HCT116 (cell line): ENCODE measurements around the gene ANKFN1. TPM values are rescaled to one million over a fixed set of nuclear protein-coding genes. Genes with fewer than 3 reads are reported as not detected.

ENCODE experiments used
- ATAC-seq: fragments of 200-7000 bp; cut with Tn5 transposase; 2 replicates; pipeline ENCODE4 v1.9.1; 2020; ENCODE audit warnings: mild to moderate bottlenecking, moderate library complexity
- BruUV-seq: library from RNA; stranded (reverse); fragments of 400-500 nt; replicated peaks from 2 replicates; lab custom pipeline; 2021; lab: Mats Ljungman, UMichigan
- CTCF ChIA-PET: fragments of 300-600 bp; sonication (Branson Sonifier 250); formaldehyde crosslinking; loops from one replicate; lab custom pipeline; 2021; ENCODE audit warnings: antibody characterized with exemption; lab: Charles Lee
- POLR2A ChIA-PET: fragments of 300-600, 350-600 bp; sonication (Branson Sonifier 250); formaldehyde crosslinking; loops from one replicate; lab custom pipeline; 2021; ENCODE audit warnings: antibody characterized with exemption; lab: Charles Lee
- RAD21 ChIA-PET, 2 experiments: fragments of 300-600 bp; sonication (Branson Sonifier 250); formaldehyde crosslinking; loops; one replicate each; lab custom pipeline; 2023; ENCODE audit warnings: low total read pairs in 2 of 2; ENCODE audit not compliant: uncharacterized antibody in 2 of 2, unreplicated experiment in 2 of 2, low non-redundant PET in 1 of 2; lab: Charles Lee
- DNase-seq: peaks from one replicate; pipeline ENCODE4 v3.0.0-alpha.2; 2010; ENCODE audit warnings: low read depth, low spot score
- H2AFZ ChIP-seq: fragments of 200-600 bp; shearing (Covaris generic), sonication (generic); 2 replicates; pipeline ENCODE4 v1.6.1; 2017; ENCODE audit warnings: low read depth, mixed run types, mixed read lengths, antibody characterized with exemption, low read length; ENCODE audit not compliant: poor library complexity, severe bottlenecking
- H3K27ac ChIP-seq: 2 replicates; pipeline ENCODE4 v1.5.1; 2012; ENCODE audit warnings: low read depth, low read length
- H3K27me3 ChIP-seq: fragments of 200-600 bp; sonication (generic); 2 replicates; pipeline ENCODE4 v1.6.1; 2016; ENCODE audit warnings: mixed run types, low read length, mixed read lengths; ENCODE audit not compliant: insufficient read depth
- H3K36me3 ChIP-seq, 2 experiments: fragments of 200-500 bp in 1 of 2; fragments of 200-600 bp in 1 of 2; sonication (Bioruptor generic) in 1 of 2; sonication (generic) in 1 of 2; 2 replicates each; pipeline versions ENCODE4 v1.5.1 to v1.6.1; 2014 to 2016; ENCODE audit warnings: low read length in 2 of 2, inconsistent platforms in 1 of 2, mixed read lengths in 1 of 2, mixed run types in 1 of 2; ENCODE audit not compliant: insufficient read depth in 2 of 2, control insufficient read depth in 1 of 2
- H3K4me1 ChIP-seq, 2 experiments: fragments of 200-600 bp in 1 of 2; sonication (generic) in 1 of 2; 2 replicates each; pipeline versions ENCODE4 v1.5.1 to v1.6.1; 2012 to 2017; ENCODE audit warnings: low read length in 2 of 2, inconsistent platforms in 1 of 2, mild to moderate bottlenecking in 1 of 2, mixed read lengths in 1 of 2, mixed run types in 1 of 2, moderate library complexity in 1 of 2; ENCODE audit not compliant: insufficient read depth in 2 of 2, control insufficient read depth in 1 of 2
- H3K4me2 ChIP-seq: fragments of 200-600 bp; sonication (generic); 2 replicates; pipeline ENCODE4 v1.6.1; 2017; ENCODE audit warnings: mixed run types, low read length, mixed read lengths
- H3K4me3 ChIP-seq, 2 experiments: fragments of 200-600 bp in 1 of 2; sonication (generic) in 1 of 2; replicated peaks in 1 of 2; 2 replicates each; pipeline ENCODE4 v1.5.1; 2011 to 2016; ENCODE audit warnings: low read length in 2 of 2, control low read depth in 1 of 2, low read depth in 1 of 2, mild to moderate bottlenecking in 1 of 2, mixed read lengths in 1 of 2, mixed run types in 1 of 2
- H3K79me2 ChIP-seq: fragments of 200-600 bp; sonication (generic); 2 replicates; pipeline ENCODE4 v1.6.1; 2017; ENCODE audit warnings: mild to moderate bottlenecking, mixed run types, low read length, moderate library complexity, mixed read lengths; ENCODE audit not compliant: insufficient read depth
- H3K9ac ChIP-seq: fragments of 200-600 bp; sonication (generic); 2 replicates; pipeline ENCODE4 v1.6.1; 2016; ENCODE audit warnings: low read length, mixed read lengths
- H3K9me2 ChIP-seq: fragments of 200-600 bp; sonication (generic), shearing (Covaris generic); 2 replicates; pipeline ENCODE4 v1.6.1; 2017; ENCODE audit warnings: mixed run types, mild to moderate bottlenecking, moderate library complexity; ENCODE audit not compliant: insufficient read depth
- H3K9me3 ChIP-seq, 2 experiments: fragments of 200-500 bp in 1 of 2; fragments of 200-600 bp in 1 of 2; sonication (Bioruptor generic) in 1 of 2; sonication (generic) in 1 of 2; 2 replicates each; pipeline ENCODE4 v1.6.1; 2014 to 2017; ENCODE audit warnings: low read length in 2 of 2, mixed read lengths in 2 of 2, inconsistent platforms in 1 of 2, low read depth in 1 of 2, mild to moderate bottlenecking in 1 of 2, mixed run types in 1 of 2, moderate library complexity in 1 of 2; ENCODE audit not compliant: control insufficient read depth in 1 of 2, insufficient read depth in 1 of 2
- H4K20me1 ChIP-seq: fragments of 200-600 bp; sonication (generic), shearing (Covaris generic); 2 replicates; pipeline ENCODE4 v1.6.1; 2017; ENCODE audit warnings: mixed run types, mild to moderate bottlenecking, moderate library complexity; ENCODE audit not compliant: insufficient read depth
- CEBPB ChIP-seq: IDR thresholded peaks from 2 replicates; pipeline ENCODE4 v1.6.1; 2012; ENCODE audit warnings: low read depth
- EZH2phosphoT487 ChIP-seq: fragments of 200-600 bp; IDR thresholded peaks from 2 replicates; pipeline ENCODE4 v1.6.1; 2018; ENCODE audit warnings: antibody characterized with exemption, borderline replicate concordance
- FOSL1 ChIP-seq: IDR thresholded peaks from 2 replicates; pipeline ENCODE4 v1.6.1; 2012; ENCODE audit warnings: low read depth
- POLR2AphosphoS5 ChIP-seq: IDR thresholded peaks from 2 replicates; pipeline ENCODE4 v1.6.1; 2011; ENCODE audit warnings: mild to moderate bottlenecking, low read depth, low read length, moderate library complexity
- SIN3A ChIP-seq: IDR thresholded peaks from 2 replicates; pipeline ENCODE4 v1.6.1; 2012; ENCODE audit warnings: low read depth
- SP1 ChIP-seq: IDR thresholded peaks from 2 replicates; pipeline ENCODE4 v1.6.1; 2012; ENCODE audit warnings: low read depth
- SRF ChIP-seq: IDR thresholded peaks from 2 replicates; pipeline ENCODE4 v1.6.1; 2012; ENCODE audit warnings: low read depth
- YY1 ChIP-seq: IDR thresholded peaks from 2 replicates; pipeline ENCODE4 v1.6.1; 2011; ENCODE audit warnings: low read length, low read depth, moderate library complexity, mild to moderate bottlenecking; ENCODE audit not compliant: insufficient replicate concordance; ENCODE audit errors: extremely low read depth
- intact Hi-C: fragments of 100-400 bp; cut with micrococcal nuclease; formaldehyde crosslinking; loops from 2 replicates; pipeline ENCODE4 v1.10.0; 2022
- total RNA-seq: library from RNA; stranded (reverse); gene quantifications from one replicate; pipeline ENCODE4 v1.2.1, GENCODE V29; 2021; ENCODE audit not compliant: unreplicated experiment
- TF ChIP-seq, protein P1 (sequence below): IDR thresholded peaks from 2 replicates; pipeline ENCODE4 v1.6.1; 2012
- TF ChIP-seq, protein P2 (sequence below): IDR thresholded peaks from 2 replicates; pipeline ENCODE4 v1.6.1; 2011; ENCODE audit warnings: mild to moderate bottlenecking, low read length, moderate library complexity; ENCODE audit not compliant: insufficient replicate concordance; ENCODE audit errors: extremely low read depth
- TF ChIP-seq, protein P3 (sequence below): IDR thresholded peaks from 2 replicates; pipeline ENCODE4 v1.6.1; 2012

ANKFN1 gene
- total RNA-seq, 1 experiment from 2014 or later = 1.1 TPM

DNA sequence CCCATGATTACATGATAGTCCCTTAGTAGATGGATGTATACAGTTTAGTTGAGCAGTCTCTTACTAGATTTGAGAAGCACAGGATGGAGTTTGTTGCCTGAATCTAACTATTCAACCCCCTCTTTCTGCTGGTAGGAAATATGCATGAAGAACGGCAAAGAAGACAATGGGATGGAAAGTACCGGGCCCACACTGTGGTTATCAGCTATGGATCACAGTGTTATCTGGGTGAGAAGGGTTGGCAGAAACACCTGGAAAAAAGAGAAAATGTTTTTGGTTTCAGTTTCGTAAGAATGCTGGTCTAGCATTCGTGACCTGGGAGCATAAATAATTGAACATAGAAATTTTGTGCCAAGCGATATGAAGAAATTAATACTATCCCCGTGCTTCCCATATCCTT is 53.1 kb downstream of the ANKFN1 start:
- H3K9ac ChIP-seq = no peak overlapping the region
- POLR2A ChIA-PET = no interaction called here
- H2AFZ ChIP-seq = no peak overlapping the region
- ATAC-seq = no peak
- intact Hi-C loops = no loop called here
- no peak for TF ChIP-seq SIN3A
- TF ChIP-seq, protein P1, sequence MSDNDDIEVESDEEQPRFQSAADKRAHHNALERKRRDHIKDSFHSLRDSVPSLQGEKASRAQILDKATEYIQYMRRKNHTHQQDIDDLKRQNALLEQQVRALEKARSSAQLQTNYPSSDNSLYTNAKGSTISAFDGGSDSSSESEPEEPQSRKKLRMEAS = no peak
- TF ChIP-seq SRF = no peak
- TF ChIP-seq, protein P2, sequence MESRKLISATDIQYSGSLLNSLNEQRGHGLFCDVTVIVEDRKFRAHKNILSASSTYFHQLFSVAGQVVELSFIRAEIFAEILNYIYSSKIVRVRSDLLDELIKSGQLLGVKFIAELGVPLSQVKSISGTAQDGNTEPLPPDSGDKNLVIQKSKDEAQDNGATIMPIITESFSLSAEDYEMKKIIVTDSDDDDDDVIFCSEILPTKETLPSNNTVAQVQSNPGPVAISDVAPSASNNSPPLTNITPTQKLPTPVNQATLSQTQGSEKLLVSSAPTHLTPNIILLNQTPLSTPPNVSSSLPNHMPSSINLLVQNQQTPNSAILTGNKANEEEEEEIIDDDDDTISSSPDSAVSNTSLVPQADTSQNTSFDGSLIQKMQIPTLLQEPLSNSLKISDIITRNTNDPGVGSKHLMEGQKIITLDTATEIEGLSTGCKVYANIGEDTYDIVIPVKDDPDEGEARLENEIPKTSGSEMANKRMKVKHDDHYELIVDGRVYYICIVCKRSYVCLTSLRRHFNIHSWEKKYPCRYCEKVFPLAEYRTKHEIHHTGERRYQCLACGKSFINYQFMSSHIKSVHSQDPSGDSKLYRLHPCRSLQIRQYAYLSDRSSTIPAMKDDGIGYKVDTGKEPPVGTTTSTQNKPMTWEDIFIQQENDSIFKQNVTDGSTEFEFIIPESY = no peak
- TF ChIP-seq EZH2phosphoT487 = no peak
- no peak for TF ChIP-seq FOSL1
- TF ChIP-seq, protein P3, sequence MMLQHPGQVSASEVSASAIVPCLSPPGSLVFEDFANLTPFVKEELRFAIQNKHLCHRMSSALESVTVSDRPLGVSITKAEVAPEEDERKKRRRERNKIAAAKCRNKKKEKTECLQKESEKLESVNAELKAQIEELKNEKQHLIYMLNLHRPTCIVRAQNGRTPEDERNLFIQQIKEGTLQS = no peak
- TF ChIP-seq YY1 = no peak
- TF ChIP-seq CEBPB = no peak
- TF ChIP-seq POLR2AphosphoS5 = no peak
- no peak for TF ChIP-seq SP1
- H3K27me3 ChIP-seq = no peaks in the 10 kb centered on the region
- no peak overlapping the region for H3K27ac ChIP-seq
- H3K9me3 ChIP-seq = no peaks in the 10 kb centered on the region
- H3K9me2 ChIP-seq = no peaks in the 10 kb centered on the region
- H3K4me1 ChIP-seq = no peaks in the 10 kb centered on the region
- no peak overlapping the region for H3K4me2 ChIP-seq
- no peaks in the 10 kb centered on the region for H3K36me3 ChIP-seq
- H4K20me1 ChIP-seq = no peaks in the 10 kb centered on the region
- H3K79me2 ChIP-seq = no peaks in the 10 kb centered on the region
- CTCF ChIA-PET = no interaction called here
- no peak overlapping the region for H3K4me3 ChIP-seq
- no peak for DNase-seq
- no TSS peak for BruUV-seq
- RAD21 ChIA-PET = no interaction called here
